OCI-LY3 (cell line): ENCODE data around the gene SPNS3.
A peak's percentile ranks its signal among the peaks of the same experiment; 100 is the strongest.

Experiments
- H2AFZ ChIP-seq: fragments of 200-600, 300-600 bp; shearing (Covaris generic); 2 replicates; pipeline ENCODE4 v1.6.0; 2014; ENCODE audit warnings: antibody characterized with exemption, low read depth, low read length
- H3K27ac ChIP-seq: fragments of 200-600, 300-600 bp; sonication (generic); 2 replicates; pipeline ENCODE4 v1.5.1; 2014; ENCODE audit warnings: mild to moderate bottlenecking, low read length, moderate library complexity, mixed read lengths
- H3K27me3 ChIP-seq: fragments of 200-600, 300-600 bp; sonication (generic); 2 replicates; pipeline ENCODE4 v1.6.1; 2014; ENCODE audit warnings: low read depth, low read length, mixed read lengths
- H3K36me3 ChIP-seq: fragments of 200-600, 300-600 bp; sonication (generic); replicated peaks from 2 replicates; pipeline ENCODE3; 2014; ENCODE audit warnings: low read depth, low read length, mixed read lengths
- H3K4me1 ChIP-seq: fragments of 300-600, 200-600 bp; sonication (generic); 2 replicates; pipeline ENCODE4 v1.6.1; 2014; ENCODE audit warnings: low read length, mixed read lengths
- H3K4me2 ChIP-seq: fragments of 200-600, 300-600 bp; sonication (generic); 2 replicates; pipeline ENCODE4 v1.6.1; 2014; ENCODE audit warnings: low read length, mixed read lengths
- H3K4me3 ChIP-seq: fragments of 300-600, 200-600 bp; sonication (generic); 2 replicates; pipeline ENCODE4 v1.5.1; 2014; ENCODE audit warnings: antibody characterized with exemption, mild to moderate bottlenecking, low read length, moderate library complexity
- H3K79me2 ChIP-seq: fragments of 300-600, 200-600 bp; shearing (Covaris generic); 2 replicates; pipeline ENCODE4 v1.6.1; 2014; ENCODE audit warnings: mild to moderate bottlenecking, low read length, mixed read lengths
- H3K9ac ChIP-seq: fragments of 300-600, 200-600 bp; shearing (Covaris generic); 2 replicates; pipeline ENCODE4 v1.6.0; 2014; ENCODE audit warnings: mild to moderate bottlenecking, low read length, moderate library complexity
- H3K9me3 ChIP-seq: fragments of 200-600, 300-600 bp; shearing (Covaris generic); 2 replicates; pipeline ENCODE4 v1.6.1; 2014; ENCODE audit warnings: low read length, mixed read lengths; ENCODE audit not compliant: insufficient read depth
- H4K20me1 ChIP-seq: fragments of 200-600, 300-600 bp; sonication (generic); 2 replicates; pipeline ENCODE4 v1.6.1; 2016; ENCODE audit warnings: low read length, mixed read lengths; ENCODE audit not compliant: insufficient read depth
- CTCF ChIP-seq: fragments of 200-600, 300-600 bp; sonication (generic); IDR thresholded peaks from 2 replicates; pipeline ENCODE4 v1.5.1; 2014; ENCODE audit warnings: antibody characterized with exemption, low read length, low read depth
- EZH2phosphoT487 ChIP-seq: fragments of 200-600 bp; shearing (Covaris generic); IDR thresholded peaks from 2 replicates; pipeline ENCODE4 v1.6.1; 2018; ENCODE audit warnings: antibody characterized with exemption, mixed run types, low read depth

SPNS3 gene

GRCh38 chr17:4520894-4521600 is 87.3 kb downstream of the SPNS3 start:
- Histone ChIP-seq H3K4me3 (no peak overlapping the region), H3K4me1 (peaks cover 27% of the 10 kb centered on the region), H3K27me3 (no peaks in the 10 kb centered on the region), H3K9ac (no peak overlapping the region), H3K4me2 (no peak overlapping the region), H3K36me3 (no peaks in the 10 kb centered on the region), H3K27ac (no peak overlapping the region), H3K9me3 (no peaks in the 10 kb centered on the region), H2AFZ (no peak overlapping the region), H3K79me2 (no peaks in the 10 kb centered on the region), H4K20me1 (no peaks in the 10 kb centered on the region)
- TF ChIP-seq EZH2phosphoT487, result no peak
- TF ChIP-seq CTCF, result no peak

GRCh38 chr17:4522661-4523060 is 88.9 kb downstream of the SPNS3 start:
- no peaks in the 10 kb centered on the region for H3K79me2 ChIP-seq
- no peak overlapping the region for H2AFZ ChIP-seq
- no peak for TF ChIP-seq CTCF
- no peak for TF ChIP-seq EZH2phosphoT487

GRCh38 chr17:4523946-4524345 is 90.2 kb downstream of the SPNS3 start:
- H3K27ac ChIP-seq, result no peak overlapping the region
- H3K9ac ChIP-seq, result no peak overlapping the region
- no peaks in the 10 kb centered on the region for H3K79me2 ChIP-seq
- peaks cover 19% of the 10 kb centered on the region for H3K4me1 ChIP-seq
- H3K27me3 ChIP-seq, result peaks cover 6% of the 10 kb centered on the region; the same call in 1 of the 2 replicates
- no peaks in the 10 kb centered on the region for H4K20me1 ChIP-seq
- H3K4me2 ChIP-seq, result peak overlapping the region; percentile 9; the same call in 1 of the 2 replicates
- H2AFZ ChIP-seq, result no peak overlapping the region
- no peaks in the 10 kb centered on the region for H3K9me3 ChIP-seq
- no peak overlapping the region for H3K4me3 ChIP-seq
- TF ChIP-seq CTCF (no peak), EZH2phosphoT487 (no peak)
- H3K36me3 ChIP-seq, result no peaks in the 10 kb centered on the region

More at GRCh38 chr17:4522661-4523060, 88.9 kb downstream of the SPNS3 start:
- Histone ChIP-seq H3K36me3 (no peaks in the 10 kb centered on the region), H3K27me3 (peaks cover 6% of the 10 kb centered on the region; the same call in 1 of the 2 replicates), H3K4me1 (peaks cover 27% of the 10 kb centered on the region), H3K4me3 (no peak overlapping the region), H3K9ac (no peak overlapping the region), H4K20me1 (no peaks in the 10 kb centered on the region), H3K9me3 (no peaks in the 10 kb centered on the region), H3K27ac (no peak overlapping the region), H3K4me2 (no peak overlapping the region)

GRCh38 chr17:4525691-4526397 is 92.1 kb downstream of the SPNS3 start:
- no peaks in the 10 kb centered on the region for H3K79me2 ChIP-seq
- H3K27ac ChIP-seq, result no peak overlapping the region
- H2AFZ ChIP-seq, result no peak overlapping the region
- H3K4me3 ChIP-seq, result no peak overlapping the region
- no peaks in the 10 kb centered on the region for H3K9me3 ChIP-seq
- H3K4me2 ChIP-seq, result no peak overlapping the region
- TF ChIP-seq EZH2phosphoT487 (no peak), CTCF (no peak)
- peaks cover 10% of the 10 kb centered on the region; the same call in 1 of the 2 replicates for H3K27me3 ChIP-seq
- no peaks in the 10 kb centered on the region for H4K20me1 ChIP-seq
- H3K36me3 ChIP-seq, result no peaks in the 10 kb centered on the region
- no peak overlapping the region for H3K9ac ChIP-seq
- H3K4me1 ChIP-seq, result peaks cover 16% of the 10 kb centered on the region
